HG02981 (cell line): ENCODE measurements around the gene CCDC61.

Experiments used
- ATAC-seq: cut with Tn5 transposase; IDR thresholded peaks from one replicate; pipeline ENCODE4 v1.9.1; 2021; ENCODE audit warnings: mild to moderate bottlenecking, moderate library complexity; ENCODE audit not compliant: unreplicated experiment

Gene CCDC61

DNA sequence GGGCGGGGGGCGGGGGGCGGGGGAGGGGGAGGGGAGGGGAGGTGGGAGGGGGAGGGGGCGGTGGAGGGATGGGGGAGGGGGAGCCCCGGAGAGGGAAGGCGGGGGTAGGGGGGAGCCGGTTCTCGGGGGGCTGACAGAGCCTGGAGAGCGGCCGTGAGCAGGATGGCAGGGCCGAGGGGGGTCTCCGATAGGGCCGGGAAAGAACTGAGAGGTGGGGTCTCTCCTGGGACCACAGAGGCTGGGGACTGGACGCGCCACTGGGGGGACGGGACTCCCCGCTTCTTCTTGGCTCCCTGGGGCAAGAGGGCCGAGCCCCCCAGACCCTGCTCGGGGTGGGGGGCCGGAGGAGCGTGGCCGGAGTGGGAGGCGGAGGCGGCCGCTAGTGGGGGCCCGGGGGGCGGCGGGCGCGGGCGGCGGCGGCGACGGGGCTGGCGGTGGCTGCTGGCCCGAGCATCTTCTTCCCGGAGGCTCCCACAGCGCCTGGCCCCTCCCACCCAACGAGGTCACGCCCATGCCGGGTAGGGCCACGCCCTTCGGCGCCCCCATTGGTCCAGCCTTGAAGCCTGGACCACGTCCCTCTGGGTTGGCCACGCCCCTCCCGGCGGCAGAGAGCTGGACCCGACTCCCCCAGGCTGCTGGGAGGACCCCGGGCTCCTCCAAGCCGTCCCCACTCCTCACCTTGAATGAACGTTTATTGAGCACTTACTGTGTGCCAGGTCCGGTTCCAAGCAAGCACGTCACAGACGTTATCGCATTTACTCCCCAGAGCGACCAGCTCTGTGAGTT, 21.5 kb upstream of the CCDC61 start, which contains the start of gene NOVA2:
Gene NOVA2 (minus strand): TSS at position 313 of the 786 bp plus-strand sequence. CDS start 514 bp downstream, outside the sequence.
- ATAC-seq = no peak

GRCh38 chr19:45975306-45976070, 19.8 kb upstream of the CCDC61 start:
- ATAC-seq = no peak

- ATAC-seq = no peak
Measured at GRCh38 chr19:45976178-45976577, 19.1 kb upstream of the CCDC61 start.

DNA sequence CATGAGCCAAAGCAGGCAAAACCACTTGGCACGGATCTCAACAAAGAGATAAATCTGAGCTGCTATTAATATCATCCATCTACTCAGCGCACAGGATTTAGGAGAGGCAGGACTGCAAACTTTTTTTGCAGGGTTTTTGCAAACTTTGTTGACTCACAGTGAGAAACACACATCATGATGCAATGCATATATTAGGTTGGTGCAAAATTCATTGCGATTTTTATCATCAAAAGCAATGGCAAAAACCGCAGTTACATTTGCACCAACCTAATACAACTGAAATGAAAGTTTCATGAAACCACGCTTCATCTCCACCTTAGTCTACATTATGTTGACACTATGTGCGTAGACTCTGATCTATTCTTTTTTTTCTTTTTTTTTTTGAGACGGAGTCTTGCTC, 17.1 kb upstream of the CCDC61 start:
- ATAC-seq = no peak

DNA sequence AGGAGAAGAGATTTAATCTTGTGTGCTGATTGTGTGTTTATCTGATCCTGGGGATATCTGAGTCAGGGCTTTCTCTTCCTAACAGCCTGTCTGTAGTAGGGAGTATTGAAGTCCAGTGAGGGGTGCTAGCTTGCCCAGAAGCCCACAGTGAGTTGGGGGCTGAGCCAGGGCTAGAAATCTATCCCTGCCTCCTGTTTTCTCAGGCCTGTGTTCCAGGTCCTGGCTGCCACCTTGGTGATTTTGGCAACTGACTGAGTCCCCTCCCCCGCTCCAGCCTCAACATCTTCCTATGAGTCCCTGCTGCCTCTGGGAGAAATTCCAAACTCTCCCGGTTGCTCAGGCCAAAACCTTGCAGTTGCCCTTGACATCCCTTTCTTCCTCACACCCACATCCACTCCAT, 13.9 kb upstream of the CCDC61 start:
- no peak for ATAC-seq

GRCh38 chr19:45985321-45985720, 9.9 kb upstream of the CCDC61 start:
- no peak for ATAC-seq

DNA sequence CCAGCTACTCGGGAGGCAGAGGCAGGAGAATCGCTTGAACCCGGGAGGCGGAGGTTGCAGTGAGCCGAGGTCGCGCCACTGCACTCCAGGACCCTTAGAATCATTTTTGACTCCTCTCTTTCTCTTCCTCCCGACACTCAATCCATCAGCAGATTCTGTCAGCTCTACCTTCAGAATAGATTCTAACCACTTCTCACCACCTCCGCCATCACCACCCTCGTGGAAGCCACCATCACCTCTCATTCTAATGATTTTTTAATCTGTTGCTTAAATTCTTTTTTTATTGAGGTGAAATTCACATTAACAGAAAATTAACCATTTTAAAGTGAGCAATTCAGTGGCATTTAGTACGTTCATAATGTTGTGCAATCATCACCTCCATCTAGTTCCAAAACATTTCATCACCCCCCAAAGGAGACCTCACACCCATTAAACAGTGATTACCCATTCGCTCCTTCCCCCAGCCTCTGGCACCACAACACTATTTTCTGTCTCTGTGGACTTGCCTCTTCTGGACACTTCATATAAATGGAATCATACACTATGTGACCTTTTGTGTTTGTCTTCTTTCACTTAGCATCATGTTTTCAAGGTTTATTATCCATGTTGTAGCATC, 5.0 kb upstream of the CCDC61 start:
- no peak for ATAC-seq

DNA sequence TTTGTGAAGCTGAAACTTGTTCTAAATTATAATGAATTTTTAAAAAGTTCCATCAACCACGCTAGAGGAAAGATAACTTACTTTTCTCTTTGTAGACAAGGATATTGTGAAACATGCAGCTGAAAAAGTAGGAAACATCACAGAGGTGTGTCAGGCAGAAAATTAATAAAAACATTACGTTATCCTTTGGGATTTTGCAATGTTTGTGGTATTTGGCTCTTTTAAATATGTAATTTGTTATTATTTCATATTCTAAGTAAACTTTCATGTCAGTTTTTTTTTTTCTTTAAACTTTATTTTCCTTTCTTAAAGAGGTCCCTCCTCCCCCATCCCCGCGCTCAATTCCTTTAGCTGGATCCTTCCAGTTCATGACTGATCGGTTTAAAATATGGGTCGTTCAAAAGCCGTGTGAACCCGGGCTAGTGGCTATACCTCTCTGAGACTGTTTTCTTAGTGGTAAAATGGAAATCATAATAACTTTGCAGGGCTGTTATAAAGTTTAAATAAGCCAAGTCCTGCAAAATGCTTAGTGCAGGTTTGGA, 740 bp upstream of the CCDC61 start:
- peak; percentile 4 for ATAC-seq

GRCh38 chr19:45995715-45996385, 583 bp downstream of the CCDC61 start:
- ATAC-seq = no peak

- ATAC-seq = no peak
Measured at GRCh38 chr19:45996933-45997332, 1.7 kb downstream of the CCDC61 start.

- no peak for ATAC-seq
Measured at GRCh38 chr19:45998834-45999233, 3.6 kb downstream of the CCDC61 start.

DNA sequence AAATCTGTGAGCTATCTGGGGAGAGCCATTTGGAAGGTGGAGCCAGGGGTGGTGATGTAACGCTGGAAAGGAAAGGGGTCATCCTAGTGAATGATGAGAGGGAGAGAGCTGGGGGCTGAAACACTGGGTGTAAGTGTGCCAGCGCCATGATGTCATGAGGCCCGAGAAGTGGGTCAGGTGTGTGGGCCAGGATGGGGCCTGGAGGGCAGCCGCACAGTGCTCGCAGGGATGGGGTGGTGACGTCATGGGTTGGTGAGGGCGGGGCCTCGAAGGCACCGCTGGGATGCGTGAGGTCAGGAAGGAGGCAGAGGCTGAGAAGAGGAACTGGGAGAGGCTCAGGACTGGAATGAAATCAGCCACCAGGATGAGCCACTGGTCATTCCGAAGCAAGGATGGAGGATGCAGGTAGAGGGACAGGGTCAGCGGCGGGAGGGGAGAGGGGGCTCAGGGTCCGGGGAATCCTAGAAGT, 4.4 kb downstream of the CCDC61 start:
- ATAC-seq = no peak

- no peak for ATAC-seq
Measured at GRCh38 chr19:46000491-46001246, 5.4 kb downstream of the CCDC61 start.

- ATAC-seq = no peak
Measured at GRCh38 chr19:46002678-46003275, 7.5 kb downstream of the CCDC61 start.

- no peak for ATAC-seq
Measured at GRCh38 chr19:46006411-46006810, 11.1 kb downstream of the CCDC61 start.

GRCh38 chr19:46009530-46010510, 14.6 kb downstream of the CCDC61 start:
- no peak for ATAC-seq

DNA sequence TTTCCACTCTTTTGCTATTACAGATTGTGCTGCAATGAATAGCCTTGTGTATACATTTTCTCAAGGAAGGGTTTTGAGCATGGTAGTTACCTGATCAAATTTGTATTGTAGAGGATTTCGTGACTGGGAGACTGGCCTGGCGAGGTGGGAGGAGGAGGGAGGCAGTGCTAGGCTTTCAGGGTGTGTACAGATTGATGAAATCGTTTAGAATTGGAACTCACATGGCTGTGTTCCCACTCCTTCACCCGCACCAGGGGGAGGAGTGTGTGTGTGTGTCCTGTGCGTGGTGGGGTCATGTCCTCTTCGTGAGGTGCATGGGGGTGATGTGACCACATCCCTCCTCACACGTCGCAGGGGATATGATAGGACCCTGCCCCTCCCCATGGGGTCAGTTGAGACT, 19.3 kb downstream of the CCDC61 start:
- no peak for ATAC-seq

GRCh38 chr19:46014941-46015686, 19.8 kb downstream of the CCDC61 start:
- ATAC-seq = no peak
